GM15510 (cell line): ENCODE data around the gene KIF5A.
A peak's percentile ranks its signal among the peaks of the same experiment; 100 is the strongest.

Experiments
- POLR2A ChIP-seq: IDR thresholded peaks from 3 replicates; pipeline ENCODE4 v1.6.1; 2011; ENCODE audit warnings: borderline replicate concordance; ENCODE audit not compliant: insufficient read length; ENCODE audit errors: extremely low read depth

The KIF5A gene

GRCh38 chr12:57520053-57520818 lies 29.6 kb upstream of the KIF5A start, which contains the start of gene DDIT3:
Gene DDIT3 (minus strand): TSS chr12:57520514. CDS start chr12:57517406, 3,108 bp downstream.
- TF ChIP-seq POLR2A: peak; percentile 99

- TF ChIP-seq POLR2A: no peak
Observed at GRCh38 chr12:57521525-57522010, 28.3 kb upstream of the KIF5A start.

GRCh38 chr12:57522011-57522886 lies 27.6 kb upstream of the KIF5A start, which contains the start of gene MBD6:
Gene MBD6 (plus strand): TSS chr12:57522824. CDS start chr12:57524304, 1,480 bp downstream.
- peak; percentile 55 for TF ChIP-seq POLR2A

GRCh38 chr12:57522887-57523705 lies 26.7 kb upstream of the KIF5A start:
- TF ChIP-seq POLR2A: no peak

GRCh38 chr12:57523706-57524614 lies 25.9 kb upstream of the KIF5A start:
- no peak for TF ChIP-seq POLR2A

GRCh38 chr12:57524814-57525614 lies 24.8 kb upstream of the KIF5A start:
- no peak for TF ChIP-seq POLR2A

GRCh38 chr12:57525615-57526383 lies 24.0 kb upstream of the KIF5A start:
- TF ChIP-seq POLR2A: no peak

GRCh38 chr12:57526477-57527126 lies 23.2 kb upstream of the KIF5A start:
- TF ChIP-seq POLR2A: no peak

GRCh38 chr12:57527184-57527583 lies 22.7 kb upstream of the KIF5A start:
- TF ChIP-seq POLR2A: no peak

- no peak for TF ChIP-seq POLR2A
Observed at GRCh38 chr12:57528176-57528575, 21.7 kb upstream of the KIF5A start.

GRCh38 chr12:57528831-57529555 lies 20.9 kb upstream of the KIF5A start:
- no peak for TF ChIP-seq POLR2A
